A549 (cell line): Measurements from ENCODE around the gene SLC2A4RG. TPM values are rescaled to one million over a fixed set of nuclear protein-coding genes. Genes with fewer than 3 reads are reported as not detected.

ENCODE experiments used
- ATAC-seq, 2 experiments: fragments of 200-7000 bp in 1 of 2; fragments of >200 bp in 1 of 2; cut with Nextera tagmentation in 1 of 2; cut with Tn5 transposase in 1 of 2; 3 replicates each; pipeline versions ENCODE4 v1.8.0 to v1.9.1; 2018 to 2020; ENCODE audit warnings: mild to moderate bottlenecking in 1 of 2, moderate library complexity in 1 of 2
- CTCF ChIA-PET: fragments of 300-600 bp; sonication (Branson Sonifier 250); formaldehyde crosslinking; extraction: SDS; loops from one replicate; lab custom pipeline; 2021; ENCODE audit warnings: antibody characterized with exemption, inconsistent platforms; lab: Yijun Ruan, JAX
- POLR2A ChIA-PET: fragments of 350-600 bp; formaldehyde crosslinking; extraction: SDS; loops from one replicate; lab custom pipeline; 2021; ENCODE audit warnings: antibody characterized with exemption, inconsistent platforms; lab: Yijun Ruan, JAX
- DNase-seq, 2 experiments: peaks; one replicate each; pipeline versions ENCODE4 v3.0.0 to v3.0.0-alpha.2; 2011 to 2016; ENCODE audit warnings: low read depth in 1 of 2, low spot score in 1 of 2
- FAIRE-seq: peaks from 2 replicates; lab custom pipeline; 2011; peaks lifted over from hg19 to GRCh38; lab: Jason Lieb, UNC
- H3K27ac ChIP-seq, 2 experiments: fragments of >200 bp; sonication (Bioruptor Twin); formaldehyde crosslinking; 3 replicates each; pipeline ENCODE4 v1.5.1; 2016 to 2017
- H3K4me1 ChIP-seq: fragments of >200 bp; sonication (Bioruptor Twin); formaldehyde crosslinking; 3 replicates; pipeline ENCODE4 v1.6.1; 2016
- H3K4me2 ChIP-seq: fragments of >200 bp; sonication (Bioruptor Twin); formaldehyde crosslinking; 3 replicates; pipeline ENCODE4 v1.6.1; 2016
- H3K4me3 ChIP-seq: fragments of >200 bp; sonication (Bioruptor Twin); formaldehyde crosslinking; 3 replicates; pipeline ENCODE4 v1.5.1; 2016
- H3K9me3 ChIP-seq: fragments of >200 bp; sonication (Bioruptor Twin); formaldehyde crosslinking; 3 replicates; pipeline ENCODE4 v1.6.1; 2016
- CEBPB ChIP-seq, 2 experiments: fragments of >200 bp in 1 of 2; sonication (Bioruptor Twin) in 1 of 2; formaldehyde crosslinking in 1 of 2; IDR thresholded peaks; 2 replicates each; pipeline ENCODE4 v1.6.1; 2012 to 2016
- CHD2 ChIP-seq: fragments of 150-350 bp; IDR thresholded peaks from 2 replicates; pipeline ENCODE4 v1.6.1; 2014; ENCODE audit warnings: low read length; ENCODE audit not compliant: partially characterized antibody
- CTCF ChIP-seq: fragments of >200 bp; sonication (Bioruptor Twin); formaldehyde crosslinking; IDR thresholded peaks from 3 replicates; pipeline ENCODE4 v1.5.1; 2016
- ELK1 ChIP-seq: fragments of 150-350 bp; IDR thresholded peaks from 2 replicates; pipeline ENCODE4 v1.6.1; 2014; ENCODE audit warnings: low read depth, mild to moderate bottlenecking, low read length
- EP300 ChIP-seq, 2 experiments: fragments of >200 bp; sonication (Bioruptor Twin); formaldehyde crosslinking; IDR thresholded peaks; 2 replicates in 1 of 2; 3 replicates in 1 of 2; pipeline ENCODE4 v1.6.1; 2016 to 2017
- GATA3 ChIP-seq: IDR thresholded peaks from 2 replicates; pipeline ENCODE4 v1.6.1; 2012; ENCODE audit warnings: borderline replicate concordance
- HES2 ChIP-seq: fragments of >200 bp; sonication (Bioruptor Twin); formaldehyde crosslinking; IDR thresholded peaks from 2 replicates; pipeline ENCODE4 v1.6.1; 2016
- KDM1A ChIP-seq: fragments of 200-600 bp; sonication (generic); IDR thresholded peaks from 2 replicates; pipeline ENCODE4 v1.6.1; 2016; ENCODE audit warnings: low read depth, mild to moderate bottlenecking
- MAZ ChIP-seq: fragments of 150-350 bp; IDR thresholded peaks from 2 replicates; pipeline ENCODE4 v1.6.1; 2014; ENCODE audit warnings: antibody characterized with exemption, low read depth, low read length, borderline replicate concordance
- MYC ChIP-seq: IDR thresholded peaks from 2 replicates; pipeline ENCODE4 v1.6.1; 2012; ENCODE audit warnings: mild to moderate bottlenecking, inconsistent platforms, low read length, improper control_type of control experiment, borderline replicate concordance
- NPAS2 ChIP-seq: fragments of 250-450 bp; sonication (Bioruptor Pico); IDR thresholded peaks from 2 replicates; pipeline ENCODE4 v1.8.0; 2022; ENCODE audit warnings: mild to moderate bottlenecking, moderate library complexity, borderline replicate concordance
- PHF8 ChIP-seq: fragments of 200-600 bp; sonication (generic); IDR thresholded peaks from 2 replicates; pipeline ENCODE4 v1.6.1; 2016; ENCODE audit warnings: low read depth, mild to moderate bottlenecking, antibody characterized with exemption, moderate library complexity, borderline replicate concordance
- RCOR1 ChIP-seq: fragments of 150-350 bp; IDR thresholded peaks from 2 replicates; pipeline ENCODE4 v1.6.1; 2014; ENCODE audit warnings: antibody characterized with exemption, low read length, low read depth
- SMC3 ChIP-seq: fragments of >200 bp; sonication (Bioruptor Twin); formaldehyde crosslinking; IDR thresholded peaks from 3 replicates; pipeline ENCODE4 v1.6.1; 2018; ENCODE audit warnings: inconsistent platforms
- TP53 ChIP-seq: fragments of 250-450 bp; sonication (Bioruptor Pico); IDR thresholded peaks from 2 replicates; pipeline ENCODE4 v1.5.0; 2021; ENCODE audit warnings: mild to moderate bottlenecking, moderate library complexity
- ZC3H11A ChIP-seq: fragments of 450-650 bp; IDR thresholded peaks from 2 replicates; pipeline ENCODE4 v1.6.1; 2014; ENCODE audit warnings: antibody characterized with exemption, mild to moderate bottlenecking
- ZFP36 ChIP-seq: fragments of 450-650 bp; IDR thresholded peaks from 2 replicates; pipeline ENCODE4 v1.6.1; 2014; ENCODE audit warnings: borderline replicate concordance; ENCODE audit not compliant: partially characterized antibody
- WGBS: methylation state at CpG from one replicate; pipeline ENCODE4 v1.1.6; 2017; ENCODE audit errors: missing lambda C conversion rate; 5-methylcytosine and 5-hydroxymethylcytosine counted together
- polyA plus RNA-seq, 4 experiments: library from polyadenylated mRNA; depleted of rRNA in 3 of 4; stranded (reverse); fragments of >200 nt; fragmentation: RNase III in 1 of 4; extraction: RNeasy Plus Mini Kit Qiagen cat#74134 plus additional on column Dnase treatment in 1 of 4; gene quantifications; 2 replicates in 3 of 4; 3 replicates in 1 of 4; pipeline ENCODE4 v1.2.3, GENCODE V29; 2011 to 2017
- TF ChIP-seq, protein P1 (sequence below): IDR thresholded peaks from 2 replicates; pipeline ENCODE4 v1.6.1; 2012
- TF ChIP-seq, protein P2 (sequence below): IDR thresholded peaks from 2 replicates; pipeline ENCODE4 v1.6.1; 2012
- TF ChIP-seq, protein P3 (sequence below): fragments of 450-650 bp; IDR thresholded peaks from 2 replicates; pipeline ENCODE4 v1.6.1; 2014; ENCODE audit warnings: antibody characterized with exemption

The SLC2A4RG gene
- polyA plus RNA-seq, 2 of the 4 experiments (the other 2 are of a cell fraction), result 28.1 to 64.6 TPM

GRCh38 chr20:63740627-63741353, 1.2 kb downstream of the SLC2A4RG start (continued):
- TF ChIP-seq CTCF (no peak), TP53 (no peak), RCOR1 (no peak), SMC3 (0 out of 3 replicates have a peak, but pooled peaks have one; percentile 9), GATA3 (peak; percentile 12; the same call in 1 of the 2 replicates), CHD2 (no peak), NPAS2 (CRISPR knock-in tag) (peak; percentile 68; the same call in 1 of the 2 replicates), MYC (no peak), PHF8 (no peak), ZC3H11A (no peak), ELK1 (no peak), EP300 (IDR thresholded peaks at IDR 0.05) (no peak), CEBPB (IDR thresholded peaks at IDR 0.05) (peak; percentile 97 to 100)
- TF ChIP-seq, protein P1, sequence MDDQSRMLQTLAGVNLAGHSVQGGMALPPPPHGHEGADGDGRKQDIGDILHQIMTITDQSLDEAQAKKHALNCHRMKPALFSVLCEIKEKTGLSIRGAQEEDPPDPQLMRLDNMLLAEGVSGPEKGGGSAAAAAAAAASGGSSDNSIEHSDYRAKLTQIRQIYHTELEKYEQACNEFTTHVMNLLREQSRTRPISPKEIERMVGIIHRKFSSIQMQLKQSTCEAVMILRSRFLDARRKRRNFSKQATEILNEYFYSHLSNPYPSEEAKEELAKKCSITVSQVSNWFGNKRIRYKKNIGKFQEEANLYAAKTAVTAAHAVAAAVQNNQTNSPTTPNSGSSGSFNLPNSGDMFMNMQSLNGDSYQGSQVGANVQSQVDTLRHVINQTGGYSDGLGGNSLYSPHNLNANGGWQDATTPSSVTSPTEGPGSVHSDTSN, result no peak
- TF ChIP-seq, all 56 proteins: peak for 9

GRCh38 chr20:63741354-63741675, 1.7 kb downstream of the SLC2A4RG start:
- H3K27ac ChIP-seq, result peak overlapping the region; percentile 93 to 96
- POLR2A ChIA-PET, result interaction anchor here (0.5 to 1.6 kb wide), 11 partner anchors 9 to 239 kb away, joined by 3 to 16 read pairs (median 5); partner anchors contain the start of genes ARFRP1, DNAJC5, PPDPF and TPD52L2
- FAIRE-seq (no peak), ATAC-seq (peak in 1 of 2 experiments; percentile 9; a peak in 3 of 6 replicates), DNase-seq (no peak)
- peaks cover 17% of the 10 kb centered on the region for H3K4me1 ChIP-seq
- peak overlapping the region; percentile 97 for H3K4me3 ChIP-seq
- H3K9me3 ChIP-seq, result no peaks in the 10 kb centered on the region
- 10% methylated on average over 5 of the region's 6 CpGs for WGBS
- H3K4me2 ChIP-seq, result peak overlapping the region; percentile 98
- no peak for TF ChIP-seq HES2
- TF ChIP-seq ZFP36, result no peak
- TF ChIP-seq, protein P2, sequence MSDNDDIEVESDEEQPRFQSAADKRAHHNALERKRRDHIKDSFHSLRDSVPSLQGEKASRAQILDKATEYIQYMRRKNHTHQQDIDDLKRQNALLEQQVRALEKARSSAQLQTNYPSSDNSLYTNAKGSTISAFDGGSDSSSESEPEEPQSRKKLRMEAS, result no peak
- TF ChIP-seq MAZ, result no peak
- no peak for TF ChIP-seq KDM1A
- TF ChIP-seq, protein P3, sequence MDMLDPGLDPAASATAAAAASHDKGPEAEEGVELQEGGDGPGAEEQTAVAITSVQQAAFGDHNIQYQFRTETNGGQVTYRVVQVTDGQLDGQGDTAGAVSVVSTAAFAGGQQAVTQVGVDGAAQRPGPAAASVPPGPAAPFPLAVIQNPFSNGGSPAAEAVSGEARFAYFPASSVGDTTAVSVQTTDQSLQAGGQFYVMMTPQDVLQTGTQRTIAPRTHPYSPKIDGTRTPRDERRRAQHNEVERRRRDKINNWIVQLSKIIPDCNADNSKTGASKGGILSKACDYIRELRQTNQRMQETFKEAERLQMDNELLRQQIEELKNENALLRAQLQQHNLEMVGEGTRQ, result 0 out of 2 replicates have a peak, but pooled peaks have one; percentile 1
- TF ChIP-seq GATA3, result no peak
- CTCF ChIA-PET, result interaction anchor here (0.7 to 2.2 kb wide), 10 partner anchors 10 to 233 kb away, joined by 3 to 12 read pairs (median 4); no protein-coding TSS in a partner anchor
